Mesothelial cell of epicardium (in vitro differentiated cells): ENCODE data around the gene CNTN4. TPM values are rescaled to one million over a fixed set of nuclear protein-coding genes. Genes with fewer than 3 reads are reported as not detected.
A peak's percentile ranks its signal among the peaks of the same experiment; 100 is the strongest.

Experiments used
- DNase-seq, 2 experiments: peaks; one replicate each; pipeline ENCODE4 v3.0.0; 2021; ENCODE audit warnings: low spot score in 2 of 2; ENCODE audit not compliant: unreplicated experiment in 2 of 2
- H3K27ac Mint-ChIP-seq: 2 replicates; pipeline ENCODE4 v1.8.0; 2021; ENCODE audit warnings: mixed read lengths
- H3K27me3 Mint-ChIP-seq: 2 replicates; pipeline ENCODE4 v1.8.0; 2021; ENCODE audit warnings: low read depth, mixed read lengths
- H3K36me3 Mint-ChIP-seq: 2 replicates; pipeline ENCODE4 v1.8.0; 2021; ENCODE audit warnings: mixed read lengths
- H3K4me1 Mint-ChIP-seq: 2 replicates; pipeline ENCODE4 v1.8.0; 2021; ENCODE audit warnings: mixed read lengths
- H3K4me3 Mint-ChIP-seq: 2 replicates; pipeline ENCODE4 v1.8.0; 2021; ENCODE audit warnings: mild to moderate bottlenecking, moderate library complexity, mixed read lengths
- H3K9me3 Mint-ChIP-seq: 2 replicates; pipeline ENCODE4 v1.8.0; 2021; ENCODE audit warnings: mixed read lengths
- total RNA-seq: library from RNA; stranded (reverse); gene quantifications from 3 replicates; pipeline ENCODE4 v1.2.1, GENCODE V29; 2021
- TF ChIP-seq, protein P1 (sequence below): fragments of 200-600 bp; sonication (generic); IDR thresholded peaks from one replicate; pipeline ENCODE4 v1.5.0; 2021; ENCODE audit warnings: antibody characterized with exemption; ENCODE audit not compliant: unreplicated experiment

CNTN4 gene
- total RNA-seq, 1 donor from 2014 or later = 68.9 TPM

DNA sequence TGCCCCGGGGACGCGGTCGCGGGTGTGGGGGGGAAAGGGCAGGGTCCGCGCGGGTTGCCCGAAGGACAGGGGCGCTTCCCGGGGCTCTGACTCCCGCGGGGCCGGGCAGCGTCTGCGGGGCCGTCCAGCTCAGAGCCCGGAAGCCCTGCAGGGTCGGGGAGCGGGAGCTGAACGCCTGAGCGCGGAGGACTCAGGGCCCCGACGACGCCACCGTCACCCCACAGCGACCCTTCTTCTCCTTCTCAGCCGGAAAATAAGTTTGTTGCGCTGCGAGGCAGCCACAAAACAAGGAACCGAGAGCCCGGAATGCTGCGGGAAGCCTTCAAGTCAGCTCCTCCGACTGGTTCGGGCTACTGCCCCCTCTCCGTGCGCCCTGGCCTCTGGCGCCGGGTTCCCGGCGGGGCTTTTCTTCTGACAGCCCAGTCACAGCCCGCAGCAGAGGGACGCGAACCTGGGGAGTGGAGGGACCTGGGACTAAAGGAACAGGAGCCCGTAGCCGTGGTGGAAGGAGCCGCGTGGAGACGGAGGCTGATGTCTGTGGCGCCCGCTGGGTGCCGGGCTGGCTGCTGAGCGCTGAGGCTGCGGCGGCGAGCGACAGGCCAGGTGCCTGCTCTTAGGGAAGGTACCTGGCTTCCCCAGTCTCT is 484 bp downstream of the CNTN4 start:
- Mint-ChIP-seq H3K9me3 (no peaks in the 10 kb centered on the region), H3K27me3 (peaks cover 45% of the 10 kb centered on the region), H3K27ac (peak overlapping the region; percentile 59), H3K36me3 (no peaks in the 10 kb centered on the region), H3K4me1 (peaks cover 46% of the 10 kb centered on the region), H3K4me3 (peak overlapping the region; percentile 89)
- peak in 1 of 2 experiments; percentile 68 for DNase-seq
- TF ChIP-seq, protein P1, sequence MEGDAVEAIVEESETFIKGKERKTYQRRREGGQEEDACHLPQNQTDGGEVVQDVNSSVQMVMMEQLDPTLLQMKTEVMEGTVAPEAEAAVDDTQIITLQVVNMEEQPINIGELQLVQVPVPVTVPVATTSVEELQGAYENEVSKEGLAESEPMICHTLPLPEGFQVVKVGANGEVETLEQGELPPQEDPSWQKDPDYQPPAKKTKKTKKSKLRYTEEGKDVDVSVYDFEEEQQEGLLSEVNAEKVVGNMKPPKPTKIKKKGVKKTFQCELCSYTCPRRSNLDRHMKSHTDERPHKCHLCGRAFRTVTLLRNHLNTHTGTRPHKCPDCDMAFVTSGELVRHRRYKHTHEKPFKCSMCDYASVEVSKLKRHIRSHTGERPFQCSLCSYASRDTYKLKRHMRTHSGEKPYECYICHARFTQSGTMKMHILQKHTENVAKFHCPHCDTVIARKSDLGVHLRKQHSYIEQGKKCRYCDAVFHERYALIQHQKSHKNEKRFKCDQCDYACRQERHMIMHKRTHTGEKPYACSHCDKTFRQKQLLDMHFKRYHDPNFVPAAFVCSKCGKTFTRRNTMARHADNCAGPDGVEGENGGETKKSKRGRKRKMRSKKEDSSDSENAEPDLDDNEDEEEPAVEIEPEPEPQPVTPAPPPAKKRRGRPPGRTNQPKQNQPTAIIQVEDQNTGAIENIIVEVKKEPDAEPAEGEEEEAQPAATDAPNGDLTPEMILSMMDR = no peak

GRCh38 chr3:2099779-2100191 is 1.1 kb downstream of the CNTN4 start:
- Mint-ChIP-seq H3K4me3 (peak overlapping the region; percentile 89), H3K4me1 (peaks cover 46% of the 10 kb centered on the region), H3K27ac (peak overlapping the region; percentile 93), H3K27me3 (peaks cover 41% of the 10 kb centered on the region), H3K36me3 (peaks cover 5% of the 10 kb centered on the region), H3K9me3 (no peaks in the 10 kb centered on the region)
- TF ChIP-seq, protein P1 = no peak
- DNase-seq = peak in 1 of 2 experiments; percentile 49

DNA sequence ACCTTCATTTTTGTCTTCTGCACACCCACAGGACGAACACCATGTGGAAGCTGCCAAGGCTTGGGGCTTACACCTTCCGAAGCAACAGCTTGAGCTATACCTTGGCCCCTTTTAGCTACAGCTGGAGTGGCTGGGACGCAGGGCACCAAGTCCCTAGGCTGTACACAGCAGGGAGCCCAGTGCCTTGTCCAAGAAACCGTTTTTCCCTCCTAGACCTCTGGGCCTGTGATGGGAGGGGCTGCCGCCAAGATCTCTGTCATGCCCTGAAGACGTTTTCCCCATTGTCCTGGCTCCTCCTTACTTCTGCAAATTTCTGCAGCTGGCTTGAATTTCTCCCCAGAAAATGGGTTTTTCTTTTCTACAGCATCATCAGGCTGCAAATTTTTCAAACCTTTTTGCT is 7.8 kb downstream of the CNTN4 start:
- DNase-seq = no peak
- Mint-ChIP-seq H3K9me3 (peaks cover 14% of the 10 kb centered on the region), H3K4me3 (no peak overlapping the region), H3K36me3 (peaks cover 38% of the 10 kb centered on the region), H3K4me1 (peaks cover 12% of the 10 kb centered on the region), H3K27me3 (peaks cover 4% of the 10 kb centered on the region), H3K27ac (no peak overlapping the region)
- TF ChIP-seq, protein P1 = no peak

DNA sequence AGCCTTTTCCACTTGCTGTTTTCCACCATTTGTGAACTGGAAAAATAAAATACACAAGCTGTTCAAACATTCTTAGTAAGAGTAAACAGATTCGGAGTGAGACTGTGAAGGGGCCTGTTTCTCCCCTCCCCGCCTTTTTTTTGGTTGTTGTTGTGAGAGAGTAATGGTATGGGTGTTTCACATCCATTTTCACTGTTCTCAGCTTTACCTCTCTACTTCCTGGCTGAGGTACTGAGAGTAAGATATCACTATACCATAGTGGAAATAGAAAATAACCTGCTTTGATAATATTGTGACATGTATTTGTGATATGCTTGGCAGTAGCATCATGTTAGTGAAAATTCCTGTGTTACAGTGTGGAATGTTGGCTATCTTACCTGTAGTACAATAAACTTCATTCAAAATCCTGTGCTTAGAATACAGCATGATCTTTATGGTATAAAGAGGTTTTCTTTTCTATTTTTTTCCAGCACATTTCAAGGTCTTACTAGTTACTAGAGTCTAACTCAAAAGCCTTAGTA is 12.0 kb downstream of the CNTN4 start:
- H3K36me3 Mint-ChIP-seq = peaks cover 26% of the 10 kb centered on the region
- no peak for DNase-seq
- TF ChIP-seq, protein P1 = no peak
- peaks cover 18% of the 10 kb centered on the region for H3K9me3 Mint-ChIP-seq
- no peak overlapping the region for H3K27ac Mint-ChIP-seq
- H3K4me3 Mint-ChIP-seq = no peak overlapping the region
- H3K4me1 Mint-ChIP-seq = peaks cover 7% of the 10 kb centered on the region
- H3K27me3 Mint-ChIP-seq = no peaks in the 10 kb centered on the region

- Mint-ChIP-seq H3K27ac (no peak overlapping the region), H3K36me3 (peaks cover 2% of the 10 kb centered on the region), H3K9me3 (peaks cover 4% of the 10 kb centered on the region), H3K27me3 (no peaks in the 10 kb centered on the region), H3K4me3 (no peak overlapping the region), H3K4me1 (peaks cover 7% of the 10 kb centered on the region)
- TF ChIP-seq, protein P1 = no peak
- no peak for DNase-seq
These were observed 16.1 kb downstream of the CNTN4 start for GRCh38 chr3:2114617-2115275.
